NCI-H2081 treated with DMSO at 0.1 percent for 48 hours (cell line): ENCODE measurements around the gene CCL19.
A peak's percentile ranks its signal among the peaks of the same experiment; 100 is the strongest.

Experiments used
- DNase-seq: peaks from one replicate; lab custom pipeline; 2025; lab: John Stamatoyannopoulos, UW

CCL19 gene

DNA sequence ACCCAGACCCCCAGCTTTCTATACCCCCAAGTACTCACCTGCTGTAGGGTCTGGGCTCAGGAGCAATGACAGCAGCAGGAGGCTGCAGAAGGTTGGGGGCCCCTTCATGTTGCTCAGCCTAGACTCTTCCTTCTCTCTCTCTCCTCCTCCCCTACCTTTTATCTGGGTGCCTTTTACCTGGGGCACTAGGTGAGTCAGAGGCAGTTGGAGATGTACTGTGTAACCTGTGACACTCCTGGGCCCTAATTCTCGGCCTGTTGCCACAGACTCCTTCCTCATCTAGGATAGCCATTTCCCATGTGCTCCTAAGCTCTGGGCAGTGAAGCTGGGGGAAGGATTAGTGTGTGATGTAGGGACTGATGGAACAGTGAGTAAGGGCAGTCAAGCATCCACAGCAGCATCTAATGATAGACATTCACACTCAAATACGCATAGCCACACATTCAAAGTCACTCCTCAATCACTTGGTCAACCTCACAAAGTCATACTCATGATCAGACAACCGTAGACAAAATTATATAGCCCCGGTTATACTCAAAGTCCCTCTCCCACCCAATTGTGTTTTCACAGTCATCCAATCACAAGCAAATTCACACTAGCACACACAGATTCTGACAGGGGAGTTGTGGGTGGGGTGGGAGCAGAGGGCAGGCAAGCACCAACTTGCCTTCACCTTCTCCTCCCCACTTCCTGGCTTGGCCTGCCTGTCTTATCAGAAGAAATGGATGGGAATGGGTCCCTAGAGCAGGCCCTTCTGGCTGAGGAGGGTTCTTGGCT, 28.4 kb downstream of the CCL19 start, which contains the start of gene CCL27:
TSS of gene CCL27 (minus strand) at position 132 of the 777 bp plus-strand sequence. CDS start at position 108, 24 bp downstream.
- no peak for DNase-seq

DNA sequence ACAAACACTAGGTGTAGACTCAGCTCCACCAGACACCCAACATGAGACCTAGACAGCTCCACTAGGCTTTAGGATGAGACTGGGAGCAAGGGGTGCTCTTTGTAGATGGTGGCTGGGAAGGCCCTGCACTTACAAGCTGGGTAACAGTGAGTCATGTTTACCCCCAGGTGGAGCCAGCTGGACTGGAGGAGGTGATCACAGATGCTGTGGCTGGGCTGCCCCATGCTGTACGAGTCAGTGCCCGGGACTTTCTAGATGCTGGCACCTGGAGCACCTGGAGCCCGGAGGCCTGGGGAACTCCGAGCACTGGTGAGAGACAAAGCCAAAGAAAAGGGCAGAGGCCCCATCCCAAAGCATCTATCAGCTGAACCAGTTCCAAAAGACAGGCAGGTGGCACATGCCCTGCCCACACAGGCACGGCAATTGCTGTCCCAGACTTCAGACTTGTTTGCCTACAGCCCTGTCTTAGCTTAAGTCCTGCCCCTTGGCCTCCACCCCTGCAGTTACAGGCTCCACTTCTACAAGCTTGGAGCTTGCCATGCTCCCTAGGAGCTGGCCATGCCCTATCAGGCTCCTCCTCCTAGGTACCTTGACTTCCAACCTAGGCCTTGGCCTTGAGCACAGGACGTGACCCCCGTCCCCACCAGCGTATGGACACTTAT, 31.4 kb downstream of the CCL19 start:
- no peak for DNase-seq

DNA sequence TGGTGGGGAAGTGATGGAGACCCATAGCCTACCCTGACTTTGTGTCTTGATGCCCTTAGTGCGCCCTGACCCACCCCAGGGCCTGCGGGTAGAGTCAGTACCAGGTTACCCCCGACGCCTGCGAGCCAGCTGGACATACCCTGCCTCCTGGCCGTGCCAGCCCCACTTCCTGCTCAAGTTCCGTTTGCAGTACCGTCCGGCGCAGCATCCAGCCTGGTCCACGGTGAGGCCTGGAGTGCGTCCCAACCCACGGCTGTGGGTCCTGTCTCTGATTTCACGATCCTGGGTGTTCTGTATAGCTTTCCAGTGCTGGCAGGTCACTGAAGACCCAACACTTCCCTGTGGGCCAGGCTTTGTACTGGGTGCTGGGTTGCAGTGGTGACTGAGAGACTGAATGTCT, 32.6 kb downstream of the CCL19 start:
- no peak for DNase-seq

DNA sequence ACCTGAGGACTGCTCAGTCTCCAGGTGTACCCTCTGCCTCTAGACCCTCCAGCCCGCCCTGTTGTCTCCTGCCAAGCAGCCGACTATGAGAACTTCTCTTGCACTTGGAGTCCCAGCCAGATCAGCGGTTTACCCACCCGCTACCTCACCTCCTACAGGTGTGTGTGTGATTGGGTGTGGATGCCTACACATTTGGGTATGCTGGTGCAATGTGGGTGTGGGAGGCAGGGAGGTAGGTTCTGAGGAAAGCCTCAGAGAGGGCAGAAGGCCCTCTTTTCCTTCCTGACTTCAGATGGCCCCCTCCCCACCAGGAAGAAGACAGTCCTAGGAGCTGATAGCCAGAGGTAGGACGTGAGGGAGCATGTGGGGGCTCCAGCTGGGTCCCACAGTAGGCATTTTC, 34.1 kb downstream of the CCL19 start:
- no peak for DNase-seq

DNA sequence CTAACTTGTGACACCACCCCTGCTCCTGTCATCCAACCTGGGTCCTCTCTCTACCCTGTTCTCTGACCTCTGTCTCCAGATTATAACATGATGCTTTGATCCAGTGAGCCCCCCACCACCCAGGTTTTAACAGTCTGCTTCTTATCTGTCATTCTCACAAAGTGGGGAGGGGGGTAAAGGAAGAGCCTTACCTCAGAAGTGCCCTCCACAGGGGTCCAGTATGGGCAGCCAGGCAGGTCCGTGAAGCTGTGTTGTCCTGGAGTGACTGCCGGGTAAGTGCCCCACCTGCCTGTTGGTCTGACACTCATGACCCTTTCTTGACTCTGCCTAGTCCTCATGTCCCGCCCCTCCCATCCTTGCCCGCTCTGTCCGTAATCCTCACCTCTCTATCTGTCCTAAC, 35.7 kb downstream of the CCL19 start:
- DNase-seq, result no peak

DNA sequence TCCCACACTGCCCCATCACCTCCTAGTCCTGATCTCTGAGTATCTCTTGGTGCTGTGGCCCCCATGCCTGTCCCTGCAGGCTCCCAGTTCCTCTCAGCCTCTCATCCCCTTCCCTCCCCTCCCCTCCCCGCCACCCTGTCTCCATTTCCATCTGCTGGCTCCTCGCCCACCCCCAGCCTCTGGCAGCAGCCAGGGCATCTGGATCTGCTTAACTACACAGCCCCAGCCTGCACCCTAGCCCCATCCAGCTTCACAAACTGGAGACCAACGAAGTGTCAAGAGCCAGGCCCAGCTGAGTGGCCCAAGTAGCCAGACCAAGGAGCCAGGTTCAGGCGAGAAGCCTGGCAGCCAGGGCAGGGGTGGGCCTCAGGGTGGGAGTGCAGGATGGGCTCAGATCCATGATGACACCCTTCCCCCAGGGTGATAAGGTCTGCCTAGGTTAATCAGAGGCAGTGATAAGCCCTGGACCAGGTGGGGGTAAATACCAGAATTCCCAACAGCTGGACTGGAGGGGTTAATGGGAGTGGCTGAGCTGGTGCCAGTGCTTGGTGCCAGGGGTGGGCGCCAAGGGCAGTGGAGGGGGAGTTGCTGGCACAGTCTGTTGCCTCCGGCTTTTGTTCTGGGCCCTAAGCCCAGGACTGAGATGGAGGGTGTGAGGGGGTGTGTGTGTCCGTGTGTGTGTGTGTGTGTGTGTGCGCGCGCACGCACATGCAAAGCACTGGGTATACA, 36.6 kb downstream of the CCL19 start:
- no peak for DNase-seq

DNA sequence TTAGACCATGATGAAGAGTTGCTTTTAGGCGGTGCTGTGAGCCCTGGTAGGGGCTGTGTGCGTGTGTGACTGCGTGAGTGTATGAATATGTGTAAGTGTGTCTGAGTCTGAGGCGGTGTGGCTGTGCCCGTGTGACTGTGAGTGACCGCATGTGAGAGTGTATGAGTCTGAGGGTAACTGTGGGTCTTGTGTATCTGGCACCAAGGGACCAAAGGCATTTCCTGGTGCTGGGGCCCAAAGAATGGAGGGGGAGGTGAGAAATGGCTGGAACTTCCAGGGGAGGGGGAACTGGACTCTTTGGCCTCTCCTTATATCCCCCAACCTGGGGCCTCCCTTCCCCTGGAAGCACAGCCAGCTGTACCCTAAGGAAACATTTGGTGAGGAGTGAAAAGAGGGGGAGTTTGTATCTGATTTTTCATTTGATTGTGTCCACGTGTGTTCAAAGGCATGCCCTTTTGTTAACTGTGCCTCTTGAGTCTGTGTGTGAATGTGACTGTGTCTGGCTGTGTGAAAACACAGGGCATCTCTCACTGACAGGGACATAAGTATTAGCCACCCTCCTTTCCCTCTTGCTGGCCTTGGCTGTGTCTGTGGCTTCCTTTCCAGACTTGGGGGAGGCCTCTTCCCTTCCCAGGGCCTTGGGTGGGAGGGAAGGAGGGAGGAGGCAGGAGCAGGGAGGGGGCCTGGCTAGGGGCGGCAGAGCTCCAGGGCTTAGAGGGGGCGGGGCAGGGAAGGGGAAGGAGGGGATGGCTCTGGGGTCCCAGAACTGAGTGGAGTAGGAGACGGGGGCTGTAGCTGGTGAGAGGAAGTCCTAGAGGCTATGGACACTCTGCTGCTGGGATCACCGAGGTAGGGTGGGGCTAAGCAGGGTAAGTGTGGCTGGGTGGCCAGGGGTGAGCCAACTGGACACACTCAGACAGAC, 37.7 kb downstream of the CCL19 start:
- no peak for DNase-seq

DNA sequence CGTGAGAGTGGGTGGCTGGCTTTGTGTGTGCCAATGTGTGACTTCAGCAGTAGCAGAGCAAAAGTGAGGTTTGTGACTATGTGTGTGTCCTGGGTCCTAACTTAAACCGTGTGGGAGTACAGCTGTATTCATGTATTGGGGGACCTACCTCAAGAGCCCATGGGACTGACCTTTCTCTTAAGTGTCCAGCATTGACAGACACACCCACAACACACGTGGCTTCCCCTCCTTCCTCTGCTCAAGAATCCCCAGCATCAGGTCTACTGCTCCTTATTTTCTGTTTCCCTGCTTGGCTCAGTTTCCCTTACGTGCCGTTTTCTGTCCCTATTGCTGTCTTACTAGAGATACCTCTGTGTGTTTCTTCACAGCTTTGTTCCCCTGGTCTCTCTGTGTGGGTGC, 38.5 kb downstream of the CCL19 start:
- no peak for DNase-seq

DNA sequence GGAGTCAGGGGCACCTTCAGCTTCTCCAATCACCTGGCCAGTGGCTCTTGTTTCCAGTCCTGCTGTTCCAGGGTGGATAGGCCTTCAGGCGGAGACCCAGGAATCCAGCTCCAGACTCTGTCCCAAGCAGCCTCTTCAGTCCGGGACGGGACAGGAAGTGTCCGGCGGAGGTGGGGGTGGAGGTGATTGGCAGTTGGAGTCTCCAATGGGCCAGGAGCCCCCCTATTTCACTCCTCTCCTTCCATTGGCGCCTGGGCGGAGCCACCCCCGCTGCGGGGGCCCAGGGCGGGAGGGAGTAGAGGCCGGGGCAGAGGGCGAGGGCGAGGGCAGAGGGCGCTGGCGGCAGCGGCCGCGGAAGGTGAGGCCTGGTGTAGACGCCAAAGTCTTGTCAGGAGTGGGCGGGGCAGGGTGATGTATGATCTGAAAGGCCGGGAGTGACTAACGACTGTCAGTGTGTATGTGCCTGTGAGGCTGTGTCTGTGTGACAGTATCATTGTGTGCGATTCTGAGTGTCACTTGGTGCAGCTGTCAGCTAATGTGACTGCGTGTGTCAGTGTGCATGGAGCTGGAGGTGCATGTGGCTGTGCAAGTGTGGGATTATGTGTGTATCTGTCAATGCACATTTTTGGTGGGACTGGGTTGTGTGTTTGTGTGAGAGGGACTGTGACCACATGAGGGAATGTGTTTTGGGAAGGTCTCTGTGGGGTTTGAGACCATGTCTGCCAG, 39.0 kb downstream of the CCL19 start, which contains the start of gene IL11RA:
TSS of gene IL11RA (plus strand) at position 310 of the 726 bp plus-strand sequence. CDS start 3,033 bp downstream, outside the sequence.
- DNase-seq, result no peak

DNA sequence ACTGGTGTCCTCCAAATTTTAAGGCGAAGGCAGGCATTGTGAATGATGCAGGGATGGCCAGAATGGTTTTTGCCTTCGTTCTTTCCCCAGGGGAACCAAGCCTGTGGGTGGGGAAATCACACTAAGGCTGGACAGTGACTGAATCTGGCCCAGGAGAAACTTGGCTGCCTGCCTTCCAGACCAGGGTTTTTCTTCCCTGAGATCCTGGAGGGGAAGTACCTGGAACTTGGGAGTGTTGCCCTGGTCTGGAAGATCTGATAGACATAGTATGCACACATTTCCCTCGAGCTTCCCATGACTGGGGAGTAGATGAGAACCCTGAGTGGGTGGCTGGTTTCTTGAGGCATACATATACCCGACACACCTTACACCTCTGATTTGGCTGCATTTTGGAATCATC, 39.8 kb downstream of the CCL19 start:
- DNase-seq, result no peak

DNA sequence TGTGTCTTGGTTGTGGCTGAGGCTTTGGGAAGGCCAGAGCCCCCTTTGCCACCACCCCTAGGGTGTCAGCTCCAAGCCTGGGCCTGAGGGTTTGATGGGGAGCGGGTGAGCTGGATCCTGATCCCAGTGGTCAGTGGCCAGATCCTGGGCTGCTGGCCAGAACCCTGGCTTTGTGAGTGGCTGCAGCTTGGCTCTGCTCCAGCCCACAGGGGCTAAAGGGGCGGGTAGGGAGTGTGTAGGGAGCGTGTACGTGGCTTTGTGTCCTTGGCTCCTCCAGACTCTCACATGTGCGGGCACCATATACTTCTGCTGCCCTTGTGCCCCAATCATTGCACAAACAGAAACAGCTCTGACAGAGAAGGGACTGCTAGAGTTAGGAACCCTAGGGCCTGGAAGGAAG, 40.3 kb downstream of the CCL19 start:
- DNase-seq, result no peak

DNA sequence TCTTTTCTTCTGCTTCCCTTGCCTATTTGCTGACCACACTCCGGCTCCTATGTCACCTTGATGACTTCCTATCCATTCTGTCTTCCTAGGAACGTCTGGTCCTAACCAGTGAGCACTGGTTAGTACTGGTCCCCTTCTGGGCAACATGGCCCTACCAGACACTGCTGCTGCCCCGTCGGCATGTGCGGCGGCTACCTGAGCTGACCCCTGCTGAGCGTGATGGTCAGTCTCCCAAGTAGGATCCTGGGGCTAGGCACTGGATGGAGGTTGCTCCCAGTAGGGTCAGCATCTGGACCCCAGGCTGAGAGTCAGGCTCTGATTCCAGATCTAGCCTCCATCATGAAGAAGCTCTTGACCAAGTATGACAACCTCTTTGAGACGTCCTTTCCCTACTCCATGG, 42.4 kb downstream of the CCL19 start:
- DNase-seq, result no peak

DNA sequence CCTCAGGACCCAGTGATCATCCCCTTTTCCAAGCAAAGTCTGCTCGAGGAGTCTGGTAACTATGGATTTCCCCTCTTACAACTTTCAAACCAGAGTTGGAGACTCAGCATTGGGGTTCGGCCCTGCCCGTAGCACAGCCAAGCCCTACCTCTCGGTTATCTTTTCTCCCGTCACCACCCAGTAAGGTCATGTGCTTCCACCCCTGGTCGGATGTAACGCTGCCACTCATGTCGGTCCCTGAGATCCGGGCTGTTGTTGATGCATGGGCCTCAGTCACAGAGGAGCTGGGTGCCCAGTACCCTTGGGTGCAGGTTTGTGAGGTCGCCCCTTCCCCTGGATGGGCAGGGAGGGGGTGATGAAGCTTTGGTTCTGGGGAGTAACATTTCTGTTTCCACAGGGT, 43.4 kb downstream of the CCL19 start:
- DNase-seq, result no peak

DNA sequence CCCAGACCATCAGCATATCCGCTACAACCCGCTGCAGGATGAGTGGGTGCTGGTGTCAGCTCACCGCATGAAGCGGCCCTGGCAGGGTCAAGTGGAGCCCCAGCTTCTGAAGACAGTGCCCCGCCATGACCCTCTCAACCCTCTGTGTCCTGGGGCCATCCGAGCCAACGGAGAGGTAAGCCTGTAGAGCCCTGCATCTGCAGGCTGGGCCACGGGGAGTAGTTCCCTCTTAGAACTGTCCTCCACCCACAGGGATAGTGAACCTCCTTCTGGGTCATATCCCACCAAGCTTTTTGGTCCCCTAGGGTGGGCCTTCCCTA, 44.0 kb downstream of the CCL19 start:
- DNase-seq, result no peak

DNA sequence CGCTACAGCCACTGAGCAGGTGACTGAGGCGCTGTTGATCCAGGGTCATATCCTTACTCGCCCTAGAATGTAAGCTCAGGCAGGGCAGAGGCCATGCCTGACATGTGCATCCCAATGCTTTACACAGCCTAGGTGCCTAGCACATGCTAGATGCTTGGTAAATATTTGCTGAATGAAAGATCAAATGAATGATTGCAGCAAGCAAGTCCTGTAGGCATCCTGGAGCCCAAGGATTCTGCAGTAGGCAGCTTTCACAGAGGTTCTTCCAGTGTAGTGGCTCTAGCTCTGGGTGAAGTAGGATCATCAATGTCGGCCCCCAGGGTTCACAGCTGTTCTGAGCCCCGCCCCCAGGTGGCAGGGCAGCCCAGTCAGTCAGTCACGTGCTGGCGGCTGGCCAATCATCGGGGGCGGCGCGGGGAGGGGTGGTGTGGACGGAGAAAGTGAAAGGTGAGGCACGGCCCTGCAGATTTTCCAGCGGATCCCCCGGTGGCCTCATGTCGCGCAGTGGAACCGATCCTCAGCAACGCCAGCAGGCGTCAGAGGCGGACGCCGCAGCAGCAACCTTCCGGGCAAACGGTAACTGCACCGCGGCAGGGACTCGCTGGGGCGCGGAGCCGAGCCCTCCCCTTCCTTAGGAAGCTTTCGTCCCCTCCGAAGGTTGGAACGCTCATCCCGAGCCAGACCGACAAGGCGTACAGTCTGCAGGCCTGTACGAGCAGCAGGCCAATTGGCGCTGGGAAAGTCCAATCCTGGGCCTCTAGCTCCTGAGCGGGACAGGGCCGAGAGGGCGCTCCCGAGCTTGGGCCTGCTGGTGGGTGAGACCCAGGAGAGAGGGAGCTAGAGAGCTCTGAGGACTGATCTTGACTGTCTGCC, 44.6 kb downstream of the CCL19 start, which contains the start of gene GALT:
TSS of gene GALT (plus strand) at position 465 of the 873 bp plus-strand sequence. CDS start at position 495, 30 bp downstream.
- DNase-seq, result peak; percentile 48

DNA sequence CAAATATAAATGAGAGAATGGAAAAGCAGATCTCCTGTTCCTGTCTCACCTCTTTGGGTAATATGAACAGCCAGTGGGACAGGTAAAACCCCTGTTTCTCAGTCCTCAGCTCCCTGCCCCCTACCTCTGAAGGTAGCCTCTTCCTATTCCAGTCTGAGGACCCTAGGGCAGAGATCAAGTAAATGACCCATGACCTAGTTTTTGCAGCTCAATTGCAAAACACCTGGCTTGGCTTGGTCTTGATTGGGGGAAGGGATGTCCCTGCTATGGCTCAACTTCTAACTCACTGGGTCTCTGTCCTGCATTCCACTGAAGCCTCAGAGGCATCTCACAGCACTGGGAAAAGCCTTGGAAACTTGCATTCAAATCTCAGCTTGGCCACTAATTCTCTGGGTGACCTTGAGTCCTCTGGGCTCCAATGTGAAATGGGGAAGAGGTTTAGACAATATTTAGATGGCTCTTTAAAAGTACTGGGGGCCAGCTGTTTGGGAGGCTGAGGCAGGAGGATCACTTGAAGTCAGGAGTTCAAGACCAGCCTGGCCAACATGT, 46.2 kb downstream of the CCL19 start:
- DNase-seq, result no peak

DNA sequence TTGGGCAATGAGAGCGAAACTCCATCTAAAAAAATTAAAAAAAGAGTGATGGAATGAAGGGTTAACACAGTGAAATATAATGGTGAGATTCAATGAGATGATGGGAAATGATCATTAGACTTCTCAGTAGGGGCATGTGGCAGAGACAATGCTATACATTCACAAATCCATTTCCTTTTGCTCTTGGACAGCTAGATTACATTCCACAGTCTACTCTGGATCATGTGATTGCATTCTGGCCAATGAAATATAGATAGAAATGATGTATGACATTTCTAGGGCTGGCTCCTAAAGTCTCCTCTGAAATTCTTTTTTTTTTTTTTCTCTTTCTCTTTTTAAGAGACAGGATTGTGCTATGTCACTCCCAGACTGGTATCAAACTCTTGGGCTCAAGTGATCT, 48.4 kb downstream of the CCL19 start:
- DNase-seq, result no peak
